Stimulated activated CD8-positive, alpha-beta memory T cell treated with anti-CD3 and anti-CD28 coated beads, Interleukin-15, amount 100 ng/mL, for 48 hours (primary cell): ENCODE data around the gene PSMB2.

Experiments
- DNase-seq, 2 donors: peaks; one replicate each; pipeline ENCODE4 v3.0.0-alpha.2; 2020; ENCODE audit warnings: low read depth in 2 of 2

The PSMB2 gene

GRCh38 chr1:35556484-35557117 lies 84.7 kb downstream of the PSMB2 start:
- no peak for DNase-seq

GRCh38 chr1:35555601-35556477 lies 85.5 kb downstream of the PSMB2 start:
- DNase-seq: no peak

- DNase-seq: no peak
Measured at GRCh38 chr1:35555212-35555584, 86.1 kb downstream of the PSMB2 start.

- DNase-seq: no peak
Measured at GRCh38 chr1:35554266-35555211, 86.8 kb downstream of the PSMB2 start.

- no peak for DNase-seq
Measured at GRCh38 chr1:35553851-35554250, 87.5 kb downstream of the PSMB2 start.
